Stimulated activated naive CD8-positive, alpha-beta T cell treated with anti-CD3 and anti-CD28 coated beads, Interleukin-15, Interleukin-2, amounts not matched to agents 100 ng/mL and 50 ng/mL, for 24 hours (primary cell): Measurements from ENCODE around the gene RNF227.
"Not testable (repeated sequence)": the region's sequence is repeated elsewhere in the genome, so short reads cannot be mapped to it uniquely, and the experiment has no call there.

Source experiments
- H3K27ac Mint-ChIP-seq: one replicate; pipeline ENCODE4 v1.8.0; 2021; ENCODE audit warnings: mild to moderate bottlenecking, mixed read lengths
- H3K27me3 Mint-ChIP-seq: one replicate; pipeline ENCODE4 v1.8.0; 2021; ENCODE audit warnings: mixed read lengths
- H3K36me3 Mint-ChIP-seq: one replicate; pipeline ENCODE4 v1.8.0; 2021; ENCODE audit warnings: low read depth, mixed read lengths
- H3K4me1 Mint-ChIP-seq: one replicate; pipeline ENCODE4 v1.8.0; 2021; ENCODE audit warnings: low read depth, mixed read lengths
- H3K4me3 Mint-ChIP-seq: one replicate; pipeline ENCODE4 v1.8.0; 2021; ENCODE audit warnings: mild to moderate bottlenecking, mixed read lengths
- H3K9me3 Mint-ChIP-seq: one replicate; pipeline ENCODE4 v1.8.0; 2021; ENCODE audit warnings: mixed read lengths

The RNF227 gene

GRCh38 chr17:7867881-7868329, 48.2 kb downstream of the RNF227 start:
- no peaks in the 10 kb centered on the region for H3K9me3 Mint-ChIP-seq
- H3K27me3 Mint-ChIP-seq, result no peaks in the 10 kb centered on the region
- peaks cover 32% of the 10 kb centered on the region for H3K36me3 Mint-ChIP-seq
- no peak overlapping the region for H3K4me3 Mint-ChIP-seq
- peak overlapping the region; percentile 1 for H3K27ac Mint-ChIP-seq
- H3K4me1 Mint-ChIP-seq, result peaks cover 26% of the 10 kb centered on the region

DNA sequence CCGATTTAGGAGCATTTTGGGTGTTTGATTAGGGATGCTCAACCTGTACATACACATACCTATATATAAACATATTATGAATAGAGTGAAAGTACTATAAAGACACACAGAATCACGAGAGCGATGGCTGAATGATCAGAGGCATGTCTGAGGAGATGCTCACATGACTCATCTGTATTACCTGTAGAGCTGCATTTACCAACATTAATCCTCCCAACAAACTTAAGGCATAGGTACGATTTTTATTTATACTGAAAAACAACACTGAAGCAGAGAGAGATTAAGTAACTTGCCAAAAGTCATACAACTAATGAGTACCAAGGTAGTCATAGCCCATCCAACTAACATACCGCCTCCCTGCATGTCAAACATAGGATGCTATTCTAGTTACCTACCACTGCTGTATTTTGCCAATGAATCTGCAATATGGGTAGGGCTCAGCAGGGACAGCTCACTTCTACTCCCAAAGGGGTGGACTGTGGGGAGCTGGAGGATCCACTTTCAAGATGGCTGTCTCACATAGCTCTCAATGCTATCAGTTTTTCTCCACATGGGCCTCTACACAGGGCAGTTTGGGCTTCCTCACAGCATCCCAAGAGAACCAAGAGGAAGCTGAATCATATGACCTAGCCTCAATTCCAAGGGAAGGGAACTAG, 51.0 kb downstream of the RNF227 start:
- peaks cover 41% of the 10 kb centered on the region for H3K36me3 Mint-ChIP-seq
- no peak overlapping the region for H3K27ac Mint-ChIP-seq
- no peak overlapping the region for H3K4me3 Mint-ChIP-seq

GRCh38 chr17:7864384-7864783, 51.7 kb downstream of the RNF227 start:
- H3K27ac Mint-ChIP-seq, H3K9me3 Mint-ChIP-seq, H3K27me3 Mint-ChIP-seq, H3K4me3 Mint-ChIP-seq: not testable (repeated sequence)
- peaks cover 48% of the 10 kb centered on the region for H3K36me3 Mint-ChIP-seq
- H3K4me1 Mint-ChIP-seq, result peaks cover 35% of the 10 kb centered on the region

More for the DNA sequence above, 51.0 kb downstream of the RNF227 start:
- Mint-ChIP-seq H3K4me1 (peaks cover 30% of the 10 kb centered on the region), H3K9me3 (no peaks in the 10 kb centered on the region), H3K27me3 (no peaks in the 10 kb centered on the region)
